NCI-H446 treated with DMSO at 0.1 percent for 48 hours (cell line): ENCODE measurements around the gene PRSS50.
"Not testable (repeated sequence)": the region's sequence is repeated elsewhere in the genome, so short reads cannot be mapped to it uniquely, and the experiment has no call there.

Source experiments
- DNase-seq: peaks from one replicate; lab custom pipeline; 2025; lab: John Stamatoyannopoulos, UW

PRSS50 gene

GRCh38 chr3:46708401-46709156 lies 9.1 kb downstream of the PRSS50 start:
- DNase-seq = no peak

- DNase-seq = no peak
These were observed 10.1 kb downstream of the PRSS50 start for GRCh38 chr3:46707601-46708011.

GRCh38 chr3:46706771-46707582 lies 10.7 kb downstream of the PRSS50 start:
- DNase-seq = no peak

GRCh38 chr3:46705751-46706552 lies 11.7 kb downstream of the PRSS50 start:
- DNase-seq = no peak

GRCh38 chr3:46705022-46705530 lies 12.6 kb downstream of the PRSS50 start:
- DNase-seq = no peak

GRCh38 chr3:46704346-46704745 lies 13.3 kb downstream of the PRSS50 start:
- not testable (repeated sequence) for DNase-seq

GRCh38 chr3:46703013-46703520 lies 14.6 kb downstream of the PRSS50 start:
- no peak for DNase-seq

GRCh38 chr3:46702246-46703012 lies 15.2 kb downstream of the PRSS50 start:
- no peak for DNase-seq

- DNase-seq = no peak
These were observed 16.3 kb downstream of the PRSS50 start, which contains the start of gene TMIE for GRCh38 chr3:46701181-46701939. TSS of gene TMIE (plus strand) at chr3:46701392. CDS start at chr3:46701488, 96 bp downstream.

GRCh38 chr3:46700772-46701171 lies 16.9 kb downstream of the PRSS50 start:
- DNase-seq = no peak

GRCh38 chr3:46699676-46700523 lies 17.8 kb downstream of the PRSS50 start:
- no peak for DNase-seq

- DNase-seq = no peak
These were observed 21.4 kb downstream of the PRSS50 start for GRCh38 chr3:46695962-46696894.

- DNase-seq = no peak
These were observed 22.3 kb downstream of the PRSS50 start for GRCh38 chr3:46695177-46695961.

GRCh38 chr3:46694520-46694919 lies 23.1 kb downstream of the PRSS50 start:
- DNase-seq = no peak

- DNase-seq = no peak
These were observed 23.8 kb downstream of the PRSS50 start for GRCh38 chr3:46693892-46694226.

GRCh38 chr3:46693038-46693891 lies 24.4 kb downstream of the PRSS50 start, which contains the start of gene ALS2CL:
TSS of gene ALS2CL (minus strand) at chr3:46693679. CDS start at chr3:46689440, 4,239 bp downstream.
- DNase-seq = no peak
